Neural cell (in vitro differentiated cells): ENCODE measurements around the gene FBXO47. TPM values are rescaled to one million over a fixed set of nuclear protein-coding genes. Genes with fewer than 3 reads are reported as not detected.

Experiments used
- H2AFZ ChIP-seq: fragments of 200-600, 300-800 bp; sonication (generic), shearing (Covaris generic); 2 replicates; pipeline ENCODE4 v1.6.0; 2014; ENCODE audit warnings: low read depth, mild to moderate bottlenecking, antibody characterized with exemption, low read length, moderate library complexity
- H3F3A ChIP-seq: fragments of 200-600 bp; shearing (Covaris generic); 2 replicates; pipeline ENCODE4 v1.6.1; 2016; ENCODE audit warnings: mild to moderate bottlenecking, moderate library complexity, mixed read lengths, antibody characterized with exemption, low read length; ENCODE audit not compliant: insufficient read depth, poor library complexity, severe bottlenecking
- H3K27ac ChIP-seq: fragments of 200-600, 300-800 bp; sonication (generic), shearing (Covaris generic); 2 replicates; pipeline ENCODE4 v1.5.1; 2014; ENCODE audit warnings: mild to moderate bottlenecking, low read length, moderate library complexity
- H3K27me3 ChIP-seq: fragments of 300-800, 200-600 bp; sonication (generic), shearing (Covaris generic); 2 replicates; pipeline ENCODE4 v1.6.0; 2014; ENCODE audit warnings: mild to moderate bottlenecking, low read depth, low read length, moderate library complexity; ENCODE audit not compliant: insufficient read depth
- H3K36me3 ChIP-seq: fragments of 300-800, 200-600 bp; sonication (generic), shearing (Covaris generic); 2 replicates; pipeline ENCODE4 v1.5.1; 2014; ENCODE audit warnings: mild to moderate bottlenecking, antibody characterized with exemption, low read length, moderate library complexity; ENCODE audit not compliant: insufficient read depth
- H3K4me2 ChIP-seq: fragments of 300-800, 200-600 bp; sonication (generic), shearing (Covaris generic); 2 replicates; pipeline ENCODE4 v1.6.0; 2014; ENCODE audit warnings: mild to moderate bottlenecking, low read length
- H3K4me3 ChIP-seq: fragments of 300-800, 200-600 bp; sonication (generic), shearing (Covaris generic); 2 replicates; pipeline ENCODE4 v1.5.1; 2014; ENCODE audit warnings: mild to moderate bottlenecking, low read length, moderate library complexity
- H3K79me2 ChIP-seq: fragments of 200-600 bp; shearing (Covaris generic); replicated peaks from 2 replicates; pipeline ENCODE4 v1.6.0; 2014; ENCODE audit warnings: mild to moderate bottlenecking, low read length, moderate library complexity; ENCODE audit not compliant: insufficient read depth
- H3K9ac ChIP-seq: fragments of 300-800, 200-600 bp; sonication (generic), shearing (Covaris generic); 2 replicates; pipeline ENCODE4 v1.6.1; 2016; ENCODE audit warnings: mild to moderate bottlenecking, low read length, mixed read lengths
- H3K9me2 ChIP-seq: fragments of 200-600 bp; shearing (Covaris generic); 2 replicates; pipeline ENCODE4 v1.6.1; 2016; ENCODE audit warnings: mild to moderate bottlenecking, low read length, mixed read lengths; ENCODE audit not compliant: insufficient read depth
- H3K9me3 ChIP-seq: fragments of 200-600, 300-800 bp; sonication (generic), shearing (Covaris generic); 2 replicates; pipeline ENCODE4 v1.6.1; 2016; ENCODE audit warnings: mild to moderate bottlenecking, mixed run types, low read length, moderate library complexity, mixed read lengths
- H4K20me1 ChIP-seq: fragments of 200-600 bp; shearing (Covaris generic); 2 replicates; pipeline ENCODE4 v1.6.1; 2016; ENCODE audit warnings: mild to moderate bottlenecking, mixed run types; ENCODE audit not compliant: insufficient read depth
- EP300 ChIP-seq: fragments of 450-650 bp; conservative IDR thresholded peaks from 2 replicates; pipeline ENCODE4 v1.6.1; 2014; ENCODE audit warnings: antibody characterized with exemption, mild to moderate bottlenecking, moderate library complexity; ENCODE audit not compliant: poor library complexity, severe bottlenecking
- EZH2 ChIP-seq: fragments of 200-600, 300-800 bp; shearing (Covaris generic), sonication (generic); IDR thresholded peaks from 2 replicates; pipeline ENCODE4 v1.6.1; 2014; ENCODE audit warnings: antibody characterized with exemption, low read length, borderline replicate concordance, mild to moderate bottlenecking; ENCODE audit not compliant: insufficient read depth, poor library complexity, severe bottlenecking
- MXI1 ChIP-seq: fragments of 450-650 bp; conservative IDR thresholded peaks from 2 replicates; pipeline ENCODE4 v1.6.1; 2014; ENCODE audit warnings: antibody characterized with exemption, mild to moderate bottlenecking; ENCODE audit not compliant: poor library complexity, severe bottlenecking
- POLR2AphosphoS5 ChIP-seq: IDR thresholded peaks from 2 replicates; pipeline ENCODE4 v1.6.1; 2012
- RAD21 ChIP-seq: fragments of 450-650 bp; conservative IDR thresholded peaks from 2 replicates; pipeline ENCODE4 v1.6.1; 2014; ENCODE audit warnings: antibody characterized with exemption, mild to moderate bottlenecking, moderate library complexity
- SMC3 ChIP-seq: fragments of 450-650 bp; conservative IDR thresholded peaks from 2 replicates; pipeline ENCODE4 v1.6.1; 2014; ENCODE audit warnings: antibody characterized with exemption, mild to moderate bottlenecking, moderate library complexity; ENCODE audit not compliant: poor library complexity
- TAF1 ChIP-seq: IDR thresholded peaks from 2 replicates; pipeline ENCODE4 v1.6.1; 2012; ENCODE audit warnings: low read depth
- polyA plus RNA-seq: library from polyadenylated mRNA; depleted of rRNA; stranded (reverse); fragments of >200 nt; gene quantifications from 2 replicates; pipeline ENCODE4 v1.2.3, GENCODE V29; 2014
- TF ChIP-seq, protein P1 (sequence below): IDR thresholded peaks from 2 replicates; pipeline ENCODE4 v1.6.1; 2012; ENCODE audit warnings: borderline replicate concordance
- TF ChIP-seq, protein P2 (sequence below): fragments of 450-650 bp; IDR thresholded peaks from 2 replicates; pipeline ENCODE4 v1.5.1; 2014; ENCODE audit warnings: antibody characterized with exemption, mild to moderate bottlenecking, moderate library complexity; ENCODE audit not compliant: poor library complexity, severe bottlenecking

Gene FBXO47
- polyA plus RNA-seq, 1 donor from 2014 or later, result not detected

DNA sequence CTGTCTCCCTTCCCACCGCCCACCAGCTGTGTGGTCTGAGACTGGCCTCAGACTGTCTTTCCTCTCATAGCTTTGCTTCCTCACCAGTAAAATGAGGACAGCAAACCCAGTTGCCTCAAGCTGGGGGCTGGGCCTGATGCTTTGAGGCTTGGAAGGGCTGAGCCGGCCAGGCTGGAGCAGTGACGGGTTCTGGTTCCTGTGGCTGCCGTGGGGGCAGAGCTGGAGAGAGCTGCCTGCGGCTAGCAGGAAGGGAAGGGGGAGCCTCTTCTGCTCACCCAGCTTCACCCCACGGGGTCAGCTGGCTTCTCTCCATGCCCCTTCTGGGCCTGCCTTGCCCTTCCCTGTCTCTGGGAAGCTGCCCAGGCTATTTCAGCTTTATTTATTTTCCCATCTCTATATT is 73.6 kb downstream of the FBXO47 start:
- H3K27me3 ChIP-seq, result no peaks in the 10 kb centered on the region
- H3K9ac ChIP-seq, result no peak overlapping the region
- H3K4me3 ChIP-seq, result no peak overlapping the region
- TF ChIP-seq POLR2AphosphoS5 (no peak), EP300 (no peak), EZH2 (no peak), RAD21 (no peak), MXI1 (no peak), SMC3 (no peak), TAF1 (no peak)
- TF ChIP-seq, protein P1, sequence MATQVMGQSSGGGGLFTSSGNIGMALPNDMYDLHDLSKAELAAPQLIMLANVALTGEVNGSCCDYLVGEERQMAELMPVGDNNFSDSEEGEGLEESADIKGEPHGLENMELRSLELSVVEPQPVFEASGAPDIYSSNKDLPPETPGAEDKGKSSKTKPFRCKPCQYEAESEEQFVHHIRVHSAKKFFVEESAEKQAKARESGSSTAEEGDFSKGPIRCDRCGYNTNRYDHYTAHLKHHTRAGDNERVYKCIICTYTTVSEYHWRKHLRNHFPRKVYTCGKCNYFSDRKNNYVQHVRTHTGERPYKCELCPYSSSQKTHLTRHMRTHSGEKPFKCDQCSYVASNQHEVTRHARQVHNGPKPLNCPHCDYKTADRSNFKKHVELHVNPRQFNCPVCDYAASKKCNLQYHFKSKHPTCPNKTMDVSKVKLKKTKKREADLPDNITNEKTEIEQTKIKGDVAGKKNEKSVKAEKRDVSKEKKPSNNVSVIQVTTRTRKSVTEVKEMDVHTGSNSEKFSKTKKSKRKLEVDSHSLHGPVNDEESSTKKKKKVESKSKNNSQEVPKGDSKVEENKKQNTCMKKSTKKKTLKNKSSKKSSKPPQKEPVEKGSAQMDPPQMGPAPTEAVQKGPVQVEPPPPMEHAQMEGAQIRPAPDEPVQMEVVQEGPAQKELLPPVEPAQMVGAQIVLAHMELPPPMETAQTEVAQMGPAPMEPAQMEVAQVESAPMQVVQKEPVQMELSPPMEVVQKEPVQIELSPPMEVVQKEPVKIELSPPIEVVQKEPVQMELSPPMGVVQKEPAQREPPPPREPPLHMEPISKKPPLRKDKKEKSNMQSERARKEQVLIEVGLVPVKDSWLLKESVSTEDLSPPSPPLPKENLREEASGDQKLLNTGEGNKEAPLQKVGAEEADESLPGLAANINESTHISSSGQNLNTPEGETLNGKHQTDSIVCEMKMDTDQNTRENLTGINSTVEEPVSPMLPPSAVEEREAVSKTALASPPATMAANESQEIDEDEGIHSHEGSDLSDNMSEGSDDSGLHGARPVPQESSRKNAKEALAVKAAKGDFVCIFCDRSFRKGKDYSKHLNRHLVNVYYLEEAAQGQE, result no peak
- TF ChIP-seq, protein P2, sequence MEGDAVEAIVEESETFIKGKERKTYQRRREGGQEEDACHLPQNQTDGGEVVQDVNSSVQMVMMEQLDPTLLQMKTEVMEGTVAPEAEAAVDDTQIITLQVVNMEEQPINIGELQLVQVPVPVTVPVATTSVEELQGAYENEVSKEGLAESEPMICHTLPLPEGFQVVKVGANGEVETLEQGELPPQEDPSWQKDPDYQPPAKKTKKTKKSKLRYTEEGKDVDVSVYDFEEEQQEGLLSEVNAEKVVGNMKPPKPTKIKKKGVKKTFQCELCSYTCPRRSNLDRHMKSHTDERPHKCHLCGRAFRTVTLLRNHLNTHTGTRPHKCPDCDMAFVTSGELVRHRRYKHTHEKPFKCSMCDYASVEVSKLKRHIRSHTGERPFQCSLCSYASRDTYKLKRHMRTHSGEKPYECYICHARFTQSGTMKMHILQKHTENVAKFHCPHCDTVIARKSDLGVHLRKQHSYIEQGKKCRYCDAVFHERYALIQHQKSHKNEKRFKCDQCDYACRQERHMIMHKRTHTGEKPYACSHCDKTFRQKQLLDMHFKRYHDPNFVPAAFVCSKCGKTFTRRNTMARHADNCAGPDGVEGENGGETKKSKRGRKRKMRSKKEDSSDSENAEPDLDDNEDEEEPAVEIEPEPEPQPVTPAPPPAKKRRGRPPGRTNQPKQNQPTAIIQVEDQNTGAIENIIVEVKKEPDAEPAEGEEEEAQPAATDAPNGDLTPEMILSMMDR, result no peak
- peaks cover 3% of the 10 kb centered on the region for H3K36me3 ChIP-seq
- no peak overlapping the region for H2AFZ ChIP-seq
- no peaks in the 10 kb centered on the region for H4K20me1 ChIP-seq
- no peaks in the 10 kb centered on the region for H3K9me3 ChIP-seq
- no peak overlapping the region for H3K27ac ChIP-seq
- peaks cover 13% of the 10 kb centered on the region for H3K79me2 ChIP-seq
- no peak overlapping the region for H3K4me2 ChIP-seq
- no peaks in the 10 kb centered on the region for H3K9me2 ChIP-seq
- no peaks in the 10 kb centered on the region for H3F3A ChIP-seq

DNA sequence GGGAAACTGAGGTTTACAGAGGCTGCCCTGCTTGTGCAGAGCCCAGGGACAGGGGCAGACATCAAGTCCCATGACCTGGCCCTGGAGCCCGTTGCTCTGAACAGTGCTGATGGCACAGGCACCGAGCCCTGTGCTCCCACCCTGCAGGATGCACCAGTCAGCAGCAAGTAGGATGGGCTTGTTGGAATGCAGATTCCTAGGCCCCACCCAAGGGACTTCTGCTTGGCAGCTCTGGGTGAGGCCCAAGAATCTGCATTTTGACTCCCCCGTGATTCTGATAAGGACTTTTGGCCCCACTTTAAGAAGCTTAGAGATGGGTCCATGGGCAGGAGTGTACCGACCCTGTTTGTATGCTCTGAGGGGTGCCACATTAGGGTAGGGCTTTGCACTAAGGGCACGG is 74.1 kb downstream of the FBXO47 start:
- H3K4me3 ChIP-seq, result no peak overlapping the region
- H3K9me3 ChIP-seq, result no peaks in the 10 kb centered on the region
- H3K36me3 ChIP-seq, result no peaks in the 10 kb centered on the region
- H3F3A ChIP-seq, result no peaks in the 10 kb centered on the region
- H3K9me2 ChIP-seq, result no peaks in the 10 kb centered on the region
- H3K79me2 ChIP-seq, result peaks cover 17% of the 10 kb centered on the region
- no peak overlapping the region for H3K27ac ChIP-seq
- no peaks in the 10 kb centered on the region for H4K20me1 ChIP-seq
- TF ChIP-seq, protein P2, result no peak
- no peak for TF ChIP-seq POLR2AphosphoS5
- no peak for TF ChIP-seq EP300
- no peak for TF ChIP-seq RAD21
- no peak for TF ChIP-seq EZH2
- no peak for TF ChIP-seq TAF1
- no peak for TF ChIP-seq MXI1
- H3K9ac ChIP-seq, result no peak overlapping the region
- no peaks in the 10 kb centered on the region for H3K27me3 ChIP-seq
- H3K4me2 ChIP-seq, result no peak overlapping the region
- H2AFZ ChIP-seq, result no peak overlapping the region
